Muscle of back (tissue), 11 donors: ENCODE measurements around the gene ZC3H12A. TPM values are rescaled to one million over a fixed set of nuclear protein-coding genes. Genes with fewer than 3 reads are reported as not detected.

Experiments
- DNase-seq, 3 donors: peaks; one replicate each; pipeline versions ENCODE4 v3.0.0 to v3.0.0-alpha.2; 2013
- polyA plus RNA-seq, 10 donors: library from polyadenylated mRNA; unstranded; fragments of 120-200 nt; gene quantifications; one replicate each; pipeline ENCODE4 v1.2.1, GENCODE V29; 2013; ENCODE audit not compliant: insufficient read length in 10 of 10

Gene ZC3H12A
- polyA plus RNA-seq, 10 donors = 0.35 to 2.3 (median 1.2) TPM

- DNase-seq = no peak
Measured at GRCh38 chr1:37453647-37454046, 20.7 kb upstream of the ZC3H12A start.

GRCh38 chr1:37455516-37455915 lies 18.9 kb upstream of the ZC3H12A start:
- no peak for DNase-seq

- DNase-seq = no peak
Measured at GRCh38 chr1:37456614-37457013, 17.8 kb upstream of the ZC3H12A start.

- no peak for DNase-seq
Measured at GRCh38 chr1:37458551-37458950, 15.8 kb upstream of the ZC3H12A start.

GRCh38 chr1:37461698-37462436 lies 12.5 kb upstream of the ZC3H12A start:
- no peak for DNase-seq

GRCh38 chr1:37464443-37464842 lies 9.9 kb upstream of the ZC3H12A start:
- no peak for DNase-seq

GRCh38 chr1:37465593-37466517 lies 8.5 kb upstream of the ZC3H12A start:
- DNase-seq = no peak

- no peak for DNase-seq
Measured at GRCh38 chr1:37468037-37468436, 6.3 kb upstream of the ZC3H12A start.

- no peak for DNase-seq
Measured at GRCh38 chr1:37469386-37469785, 5.0 kb upstream of the ZC3H12A start.

- peak in 2 of 3 donors; percentile 57 for DNase-seq
Measured at GRCh38 chr1:37471345-37472231, 2.8 kb upstream of the ZC3H12A start.

- no peak for DNase-seq
Measured at GRCh38 chr1:37472281-37472680, 2.1 kb upstream of the ZC3H12A start.

- no peak for DNase-seq
Measured at GRCh38 chr1:37472994-37473393, 1.4 kb upstream of the ZC3H12A start.

- DNase-seq = peak in 1 of 3 donors; percentile 24
Measured at GRCh38 chr1:37473431-37474045, 842 bp upstream of the ZC3H12A start.

GRCh38 chr1:37474697-37475379 lies 458 bp downstream of the ZC3H12A start:
- DNase-seq = peak in 1 of 3 donors; percentile 57

- DNase-seq = no peak
Measured at GRCh38 chr1:37475380-37476086, 1.2 kb downstream of the ZC3H12A start.

GRCh38 chr1:37476087-37476452 lies 1.7 kb downstream of the ZC3H12A start:
- no peak for DNase-seq

GRCh38 chr1:37476460-37477197 lies 2.2 kb downstream of the ZC3H12A start:
- peak in 2 of 3 donors; percentile 40 to 50 for DNase-seq

GRCh38 chr1:37477198-37477931 lies 3.0 kb downstream of the ZC3H12A start:
- DNase-seq = peak in 1 of 3 donors; percentile 48

GRCh38 chr1:37477946-37478345 lies 3.6 kb downstream of the ZC3H12A start:
- DNase-seq = no peak
